ENCODE results near the gene HLA-A. TPM values are rescaled to one million over a fixed set of nuclear protein-coding genes. Genes with fewer than 3 reads are reported as not detected.

The HLA-A gene
- total and polyA plus RNA-seq, 2 of the 13 experiments (the other 11 are each of a cell fraction or from before 2014, with no cell fraction given), result 345 to 527 TPM

GRCh38 chr6:29964887-29965562, 22.7 kb downstream of the HLA-A start (continued):
- TF ChIP-seq SETDB1 (CRISPR knock-in tag; IDR thresholded peaks at IDR 0.05; ENCODE audit: borderline replicate concordance) (no peak), NCOR1 (IDR thresholded peaks at IDR 0.05; ENCODE audit: borderline replicate concordance, low read length) (peak; percentile 11; the same call in 1 of the 2 replicates), ZNF281 (CRISPR knock-in tag; IDR thresholded peaks at IDR 0.05; ENCODE audit: borderline replicate concordance) (no peak), ZNF687 (CRISPR knock-in tag; IDR thresholded peaks at IDR 0.05) (peak; percentile 34; the same call in 1 of the 2 replicates), TCF7L2 (IDR thresholded peaks at IDR 0.05; ENCODE audit: low read depth, low read length) (no peak), HNRNPH1 (optimal IDR thresholded peaks at IDR 0.05; ENCODE audit: low read depth, low read length) (no peak), ZNF614 (CRISPR knock-in tag; IDR thresholded peaks at IDR 0.05; ENCODE audit: borderline replicate concordance) (peak; percentile 84), TSC22D2 (CRISPR knock-in tag; IDR thresholded peaks at IDR 0.05; ENCODE audit: borderline replicate concordance) (peak; percentile 64; the same call in 1 of the 2 replicates), ZNF646 (CRISPR knock-in tag; IDR thresholded peaks at IDR 0.05) (peak; percentile 57; the same call in 1 of the 2 replicates), HMG20B (CRISPR knock-in tag; conservative IDR thresholded peaks at IDR 0.05) (peak; percentile 69), ZNF225 (CRISPR knock-in tag; IDR thresholded peaks at IDR 0.05) (peak; percentile 64; the same call in 1 of the 2 replicates), SMARCE1 (IDR thresholded peaks at IDR 0.05; ENCODE audit: borderline replicate concordance) (no peak), TEF (CRISPR knock-in tag; IDR thresholded peaks at IDR 0.05) (no peak)

All from HepG2 (cell line).